IMR-90 (cell line): ENCODE measurements around the gene FOXO3.

Experiments
- BHLHE40 ChIP-seq: fragments of 150-350 bp; IDR thresholded peaks from 2 replicates; pipeline ENCODE4 v1.6.1; 2016; ENCODE audit warnings: mild to moderate bottlenecking, low read depth, low read length
- CEBPB ChIP-seq: IDR thresholded peaks from 2 replicates; pipeline ENCODE4 v1.6.1; 2012; ENCODE audit warnings: low read depth, low read length, improper control_type of control experiment
- ELK1 ChIP-seq: fragments of 150-350 bp; IDR thresholded peaks from 2 replicates; pipeline ENCODE4 v1.6.1; 2016; ENCODE audit warnings: low read depth, mild to moderate bottlenecking, low read length, moderate library complexity, borderline replicate concordance
- FOS ChIP-seq: fragments of 150-350 bp; IDR thresholded peaks from 2 replicates; pipeline ENCODE4 v1.6.1; 2016; ENCODE audit warnings: low read depth, low read length
- MAFK ChIP-seq: IDR thresholded peaks from 2 replicates; pipeline ENCODE4 v1.6.1; 2012; ENCODE audit warnings: low read depth, low read length, improper control_type of control experiment
- MAZ ChIP-seq: IDR thresholded peaks from 2 replicates; pipeline ENCODE4 v1.6.1; 2012; ENCODE audit warnings: low read depth, mild to moderate bottlenecking, low read length, improper control_type of control experiment, moderate library complexity, borderline replicate concordance
- POLR2A ChIP-seq: IDR thresholded peaks from 2 replicates; pipeline ENCODE4 v1.6.1; 2012; ENCODE audit warnings: mild to moderate bottlenecking, low read depth, low read length
- SMC3 ChIP-seq: fragments of 150-350 bp; IDR thresholded peaks from 2 replicates; pipeline ENCODE4 v1.6.1; 2016; ENCODE audit warnings: low read depth, mild to moderate bottlenecking, antibody characterized with exemption, low read length, moderate library complexity
- TF ChIP-seq, protein P1 (sequence below): conservative IDR thresholded peaks from 2 replicates; pipeline ENCODE4 v1.5.1; 2012; ENCODE audit warnings: mild to moderate bottlenecking, low read depth, low read length, improper control_type of control experiment

- TF ChIP-seq, protein P1, sequence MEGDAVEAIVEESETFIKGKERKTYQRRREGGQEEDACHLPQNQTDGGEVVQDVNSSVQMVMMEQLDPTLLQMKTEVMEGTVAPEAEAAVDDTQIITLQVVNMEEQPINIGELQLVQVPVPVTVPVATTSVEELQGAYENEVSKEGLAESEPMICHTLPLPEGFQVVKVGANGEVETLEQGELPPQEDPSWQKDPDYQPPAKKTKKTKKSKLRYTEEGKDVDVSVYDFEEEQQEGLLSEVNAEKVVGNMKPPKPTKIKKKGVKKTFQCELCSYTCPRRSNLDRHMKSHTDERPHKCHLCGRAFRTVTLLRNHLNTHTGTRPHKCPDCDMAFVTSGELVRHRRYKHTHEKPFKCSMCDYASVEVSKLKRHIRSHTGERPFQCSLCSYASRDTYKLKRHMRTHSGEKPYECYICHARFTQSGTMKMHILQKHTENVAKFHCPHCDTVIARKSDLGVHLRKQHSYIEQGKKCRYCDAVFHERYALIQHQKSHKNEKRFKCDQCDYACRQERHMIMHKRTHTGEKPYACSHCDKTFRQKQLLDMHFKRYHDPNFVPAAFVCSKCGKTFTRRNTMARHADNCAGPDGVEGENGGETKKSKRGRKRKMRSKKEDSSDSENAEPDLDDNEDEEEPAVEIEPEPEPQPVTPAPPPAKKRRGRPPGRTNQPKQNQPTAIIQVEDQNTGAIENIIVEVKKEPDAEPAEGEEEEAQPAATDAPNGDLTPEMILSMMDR: no peak
- TF ChIP-seq SMC3: no peak
- TF ChIP-seq MAZ: no peak
- TF ChIP-seq CEBPB: no peak
- no peak for TF ChIP-seq FOS
- no peak for TF ChIP-seq POLR2A
- TF ChIP-seq MAFK: no peak
- no peak for TF ChIP-seq BHLHE40
- no peak for TF ChIP-seq ELK1
Observed at GRCh38 chr6:108565091-108565766, 4.5 kb downstream of the FOXO3 start.
